Measurements from ENCODE around the gene B4GALNT3.

Gene B4GALNT3

GRCh38 chr12:532908-533565 lies 73.3 kb downstream of the B4GALNT3 start:
- no peak for DNase-seq (ENCODE audit: low spot score)
- TF ChIP-seq CTCF (IDR thresholded peaks at IDR 0.05; ENCODE audit: borderline replicate concordance, control extremely low read depth, extremely low read depth, insufficient read depth, missing control alignments) = no peak
- in situ Hi-C loops (cut with MboI; ENCODE audit: low sequenced_read_pairs, unreplicated experiment) = no loop called here

GRCh38 chr12:533718-534117 lies 74.0 kb downstream of the B4GALNT3 start:
- in situ Hi-C loops (cut with MboI; ENCODE audit: low sequenced_read_pairs, unreplicated experiment) = no loop called here
- DNase-seq (ENCODE audit: low spot score) = no peak
- TF ChIP-seq CTCF (IDR thresholded peaks at IDR 0.05; ENCODE audit: borderline replicate concordance, control extremely low read depth, extremely low read depth, insufficient read depth, missing control alignments) = no peak

GRCh38 chr12:534216-534615 lies 74.5 kb downstream of the B4GALNT3 start:
- TF ChIP-seq CTCF (IDR thresholded peaks at IDR 0.05; ENCODE audit: borderline replicate concordance, control extremely low read depth, extremely low read depth, insufficient read depth, missing control alignments) = no peak
- in situ Hi-C loops (cut with MboI; ENCODE audit: low sequenced_read_pairs, unreplicated experiment) = no loop called here
- no peak for DNase-seq (ENCODE audit: low spot score)

GRCh38 chr12:535396-535795 lies 75.7 kb downstream of the B4GALNT3 start:
- in situ Hi-C loops (cut with MboI; ENCODE audit: low sequenced_read_pairs, unreplicated experiment) = no loop called here
- no peak for DNase-seq (ENCODE audit: low spot score)
- TF ChIP-seq CTCF (IDR thresholded peaks at IDR 0.05; ENCODE audit: borderline replicate concordance, control extremely low read depth, extremely low read depth, insufficient read depth, missing control alignments) = no peak

- DNase-seq (ENCODE audit: low spot score) = no peak
- no peak for TF ChIP-seq CTCF (IDR thresholded peaks at IDR 0.05; ENCODE audit: borderline replicate concordance, control extremely low read depth, extremely low read depth, insufficient read depth, missing control alignments)
- in situ Hi-C loops (cut with MboI; ENCODE audit: low sequenced_read_pairs, unreplicated experiment) = no loop called here
These were observed 77.1 kb downstream of the B4GALNT3 start for GRCh38 chr12:536751-537245.

- TF ChIP-seq CTCF (IDR thresholded peaks at IDR 0.05; ENCODE audit: borderline replicate concordance, control extremely low read depth, extremely low read depth, insufficient read depth, missing control alignments) = no peak
- no peak for DNase-seq (ENCODE audit: low spot score)
- in situ Hi-C loops (cut with MboI; ENCODE audit: low sequenced_read_pairs, unreplicated experiment) = no loop called here
These were observed 78.0 kb downstream of the B4GALNT3 start for GRCh38 chr12:537772-538171.
